HFF-Myc (cell line): Measurements from ENCODE around the gene ARPC5.
"Not testable (repeated sequence)": the region's sequence is repeated elsewhere in the genome, so short reads cannot be mapped to it uniquely, and the experiment has no call there.

Experiments used
- DNase-seq: peaks from one replicate; pipeline ENCODE4 v3.0.0-alpha.2; 2011; ENCODE audit warnings: low read depth; ENCODE audit errors: extremely low read depth
- H3K4me3 ChIP-seq: replicated peaks from 2 replicates; pipeline ENCODE4 v1.5.1; 2011; ENCODE audit warnings: low read depth, mild to moderate bottlenecking, control low read depth, low read length
- TF ChIP-seq, protein P1 (sequence below): IDR thresholded peaks from 2 replicates; pipeline ENCODE4 v1.5.1; 2012; ENCODE audit warnings: mild to moderate bottlenecking, low read depth, low read length, control low read depth; ENCODE audit errors: missing control alignments

ARPC5 gene

DNA sequence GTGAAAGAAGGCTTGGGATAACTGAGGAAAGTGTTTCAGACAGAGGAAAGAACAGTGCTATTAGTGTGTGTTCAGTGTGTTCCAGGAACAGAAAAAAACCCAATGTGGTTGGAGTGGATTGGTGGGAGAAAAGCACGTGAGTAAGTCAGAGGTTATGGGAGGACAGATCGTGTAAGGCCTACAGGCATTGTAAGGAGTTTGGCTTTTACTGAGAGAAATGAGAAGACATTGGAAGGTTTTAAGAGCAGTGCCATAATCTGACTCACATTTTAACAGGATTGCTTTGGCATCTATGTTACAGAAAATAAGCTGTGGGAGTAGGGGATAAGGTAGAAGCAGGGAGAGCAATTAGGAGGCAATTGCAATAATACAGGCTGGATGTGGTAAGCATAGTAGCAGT, 4.8 kb downstream of the ARPC5 start:
- DNase-seq = no peak
- TF ChIP-seq, protein P1, sequence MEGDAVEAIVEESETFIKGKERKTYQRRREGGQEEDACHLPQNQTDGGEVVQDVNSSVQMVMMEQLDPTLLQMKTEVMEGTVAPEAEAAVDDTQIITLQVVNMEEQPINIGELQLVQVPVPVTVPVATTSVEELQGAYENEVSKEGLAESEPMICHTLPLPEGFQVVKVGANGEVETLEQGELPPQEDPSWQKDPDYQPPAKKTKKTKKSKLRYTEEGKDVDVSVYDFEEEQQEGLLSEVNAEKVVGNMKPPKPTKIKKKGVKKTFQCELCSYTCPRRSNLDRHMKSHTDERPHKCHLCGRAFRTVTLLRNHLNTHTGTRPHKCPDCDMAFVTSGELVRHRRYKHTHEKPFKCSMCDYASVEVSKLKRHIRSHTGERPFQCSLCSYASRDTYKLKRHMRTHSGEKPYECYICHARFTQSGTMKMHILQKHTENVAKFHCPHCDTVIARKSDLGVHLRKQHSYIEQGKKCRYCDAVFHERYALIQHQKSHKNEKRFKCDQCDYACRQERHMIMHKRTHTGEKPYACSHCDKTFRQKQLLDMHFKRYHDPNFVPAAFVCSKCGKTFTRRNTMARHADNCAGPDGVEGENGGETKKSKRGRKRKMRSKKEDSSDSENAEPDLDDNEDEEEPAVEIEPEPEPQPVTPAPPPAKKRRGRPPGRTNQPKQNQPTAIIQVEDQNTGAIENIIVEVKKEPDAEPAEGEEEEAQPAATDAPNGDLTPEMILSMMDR = no peak
- H3K4me3 ChIP-seq = no peak overlapping the region

- H3K4me3 ChIP-seq = no peak overlapping the region
- no peak for DNase-seq
These were observed 7.0 kb downstream of the ARPC5 start for GRCh38 chr1:183628537-183628936.

GRCh38 chr1:183626236-183626635, 9.3 kb downstream of the ARPC5 start:
- not testable (repeated sequence) for DNase-seq, H3K4me3 ChIP-seq

More at GRCh38 chr1:183628537-183628936, 7.0 kb downstream of the ARPC5 start:
- TF ChIP-seq, protein P1 = no peak

- no peak overlapping the region for H3K4me3 ChIP-seq
- DNase-seq = no peak
- TF ChIP-seq, protein P1 = peak; percentile 70
These were observed 12.4 kb downstream of the ARPC5 start for GRCh38 chr1:183622884-183623785.

DNA sequence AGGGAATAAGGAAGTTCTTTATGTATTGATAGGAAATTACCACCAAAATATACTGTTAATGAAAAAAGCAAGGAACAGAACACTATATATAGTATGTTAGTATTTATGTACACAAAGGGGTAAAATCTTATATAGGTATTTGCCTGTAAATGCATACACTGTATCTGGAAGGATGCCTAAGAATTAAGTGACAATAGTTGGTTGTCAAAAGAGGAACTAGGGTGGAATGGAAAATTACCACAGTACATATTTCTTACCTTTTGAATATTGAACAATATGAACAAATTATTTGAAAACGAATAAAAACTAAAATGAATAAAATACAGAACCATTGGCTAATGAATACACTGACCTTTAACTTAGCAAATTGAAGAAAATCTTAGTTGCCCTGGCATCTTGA, 13.6 kb downstream of the ARPC5 start:
- no peak for DNase-seq
- TF ChIP-seq, protein P1 = no peak
- H3K4me3 ChIP-seq = no peak overlapping the region

- no peak overlapping the region for H3K4me3 ChIP-seq
- TF ChIP-seq, protein P1 = no peak
These were observed 15.3 kb downstream of the ARPC5 start for GRCh38 chr1:183620311-183620710.

GRCh38 chr1:183619781-183620180, 15.8 kb downstream of the ARPC5 start:
- DNase-seq = no peak
- H3K4me3 ChIP-seq = no peak overlapping the region
- TF ChIP-seq, protein P1 = no peak

More at GRCh38 chr1:183620311-183620710, 15.3 kb downstream of the ARPC5 start:
- DNase-seq = no peak

DNA sequence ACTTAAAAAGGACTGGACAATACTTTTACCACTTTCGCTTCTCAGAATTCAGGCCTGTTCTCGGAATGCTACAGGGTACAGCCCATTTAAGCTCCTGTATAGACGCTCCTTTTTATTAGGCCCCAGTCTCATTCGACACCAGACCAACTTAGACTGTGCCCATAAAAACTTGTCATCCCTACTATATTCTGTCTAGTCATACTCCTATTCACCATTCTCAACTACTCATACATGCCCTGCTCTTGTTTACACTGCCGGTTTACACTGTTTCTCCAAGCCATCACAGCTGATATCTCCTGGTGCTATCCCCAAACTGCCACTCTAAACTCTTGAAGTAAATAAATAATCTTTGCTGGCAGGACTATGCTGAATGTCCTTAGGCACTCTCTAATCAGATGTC, 17.4 kb downstream of the ARPC5 start:
- DNase-seq, H3K4me3 ChIP-seq: not testable (repeated sequence)

DNA sequence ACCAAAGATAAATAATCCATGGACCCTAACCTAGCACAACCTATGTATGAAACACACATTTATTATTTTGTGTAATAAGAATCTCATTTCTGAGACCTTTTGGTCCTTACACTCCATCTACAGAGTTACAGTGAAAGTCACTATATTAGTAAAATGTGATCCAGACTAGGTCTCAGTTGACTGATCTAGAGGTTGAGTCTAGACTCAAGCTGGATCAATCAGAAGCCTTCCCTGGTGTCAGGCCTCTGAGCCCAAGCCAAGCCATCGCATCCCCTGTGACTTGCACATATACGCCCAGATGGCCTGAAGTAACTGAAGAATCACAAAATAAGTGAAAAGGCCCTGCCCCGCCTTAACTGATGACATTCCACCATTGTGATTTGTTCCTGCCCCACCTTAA, 22.6 kb downstream of the ARPC5 start:
- H3K4me3 ChIP-seq, DNase-seq: not testable (repeated sequence)
